AG09309 (cell line): Measurements from ENCODE around the gene ARL15.

Experiments used
- DNase-seq: peaks from one replicate; pipeline ENCODE4 v3.0.0-alpha.2; 2010; ENCODE audit warnings: low read depth
- H3K4me3 ChIP-seq: 2 replicates; pipeline ENCODE4 v1.5.1; 2011; ENCODE audit warnings: mild to moderate bottlenecking, low read depth, low read length, moderate library complexity; ENCODE audit not compliant: control insufficient read depth
- TF ChIP-seq, protein P1 (sequence below): IDR thresholded peaks from 2 replicates; pipeline ENCODE4 v1.5.1; 2011; ENCODE audit warnings: mild to moderate bottlenecking, low read depth, low read length, inconsistent platforms; ENCODE audit not compliant: insufficient read depth, control insufficient read depth; ENCODE audit errors: missing control alignments

Gene ARL15

DNA sequence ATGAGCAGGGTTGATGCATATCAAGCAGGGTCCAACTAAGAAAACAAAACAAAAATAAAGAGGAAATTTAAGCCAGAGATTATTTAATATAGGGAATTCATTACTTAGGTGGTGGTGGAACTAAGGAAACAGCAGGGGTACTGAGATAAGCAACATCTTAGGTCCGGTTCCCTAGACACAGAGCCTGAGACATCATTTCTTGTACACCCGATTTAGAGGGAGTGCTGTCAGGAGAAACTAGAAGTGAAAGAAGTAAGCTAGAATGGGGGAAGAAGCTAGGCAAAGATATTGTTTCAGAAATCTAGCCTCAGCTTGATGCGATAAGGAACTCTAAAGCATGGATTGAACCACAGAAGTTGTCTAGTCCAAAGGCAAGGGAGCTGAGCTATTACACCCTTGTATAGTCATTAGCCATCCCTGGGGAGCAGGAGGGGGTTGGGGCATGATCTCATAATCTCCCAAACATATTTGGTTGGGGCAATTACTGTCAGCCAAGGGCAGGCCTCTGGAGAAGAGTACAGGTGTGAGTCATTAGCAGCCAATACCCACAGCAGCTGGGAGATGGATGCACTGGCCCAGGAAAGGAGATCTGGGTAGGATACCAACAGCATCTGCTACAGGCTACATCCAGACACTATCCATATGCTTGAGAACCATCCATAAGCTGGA lies 194.5 kb downstream of the ARL15 start:
- DNase-seq = no peak
- no peak overlapping the region for H3K4me3 ChIP-seq
- TF ChIP-seq, protein P1, sequence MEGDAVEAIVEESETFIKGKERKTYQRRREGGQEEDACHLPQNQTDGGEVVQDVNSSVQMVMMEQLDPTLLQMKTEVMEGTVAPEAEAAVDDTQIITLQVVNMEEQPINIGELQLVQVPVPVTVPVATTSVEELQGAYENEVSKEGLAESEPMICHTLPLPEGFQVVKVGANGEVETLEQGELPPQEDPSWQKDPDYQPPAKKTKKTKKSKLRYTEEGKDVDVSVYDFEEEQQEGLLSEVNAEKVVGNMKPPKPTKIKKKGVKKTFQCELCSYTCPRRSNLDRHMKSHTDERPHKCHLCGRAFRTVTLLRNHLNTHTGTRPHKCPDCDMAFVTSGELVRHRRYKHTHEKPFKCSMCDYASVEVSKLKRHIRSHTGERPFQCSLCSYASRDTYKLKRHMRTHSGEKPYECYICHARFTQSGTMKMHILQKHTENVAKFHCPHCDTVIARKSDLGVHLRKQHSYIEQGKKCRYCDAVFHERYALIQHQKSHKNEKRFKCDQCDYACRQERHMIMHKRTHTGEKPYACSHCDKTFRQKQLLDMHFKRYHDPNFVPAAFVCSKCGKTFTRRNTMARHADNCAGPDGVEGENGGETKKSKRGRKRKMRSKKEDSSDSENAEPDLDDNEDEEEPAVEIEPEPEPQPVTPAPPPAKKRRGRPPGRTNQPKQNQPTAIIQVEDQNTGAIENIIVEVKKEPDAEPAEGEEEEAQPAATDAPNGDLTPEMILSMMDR = no peak

DNA sequence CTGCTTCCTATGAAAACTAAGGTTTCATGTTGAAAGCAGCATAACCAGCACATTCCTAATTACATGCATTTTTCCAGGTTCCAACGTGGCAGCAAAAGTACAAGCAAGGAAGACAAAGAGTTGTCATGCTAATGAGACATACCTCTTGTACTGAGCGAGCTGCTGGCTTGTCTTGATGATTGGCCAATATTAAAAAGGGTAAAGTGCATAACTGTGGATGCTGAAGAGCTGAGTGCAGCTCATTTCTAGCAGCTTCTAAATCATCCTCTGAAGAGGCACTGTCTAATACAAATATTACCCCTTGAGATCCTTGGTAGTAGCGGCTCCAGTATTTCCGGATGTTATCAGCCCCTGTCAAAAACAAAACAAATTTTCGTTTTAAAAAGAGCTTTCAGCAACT lies 197.3 kb downstream of the ARL15 start:
- H3K4me3 ChIP-seq = no peak overlapping the region
- TF ChIP-seq, protein P1 = no peak
- DNase-seq = no peak

DNA sequence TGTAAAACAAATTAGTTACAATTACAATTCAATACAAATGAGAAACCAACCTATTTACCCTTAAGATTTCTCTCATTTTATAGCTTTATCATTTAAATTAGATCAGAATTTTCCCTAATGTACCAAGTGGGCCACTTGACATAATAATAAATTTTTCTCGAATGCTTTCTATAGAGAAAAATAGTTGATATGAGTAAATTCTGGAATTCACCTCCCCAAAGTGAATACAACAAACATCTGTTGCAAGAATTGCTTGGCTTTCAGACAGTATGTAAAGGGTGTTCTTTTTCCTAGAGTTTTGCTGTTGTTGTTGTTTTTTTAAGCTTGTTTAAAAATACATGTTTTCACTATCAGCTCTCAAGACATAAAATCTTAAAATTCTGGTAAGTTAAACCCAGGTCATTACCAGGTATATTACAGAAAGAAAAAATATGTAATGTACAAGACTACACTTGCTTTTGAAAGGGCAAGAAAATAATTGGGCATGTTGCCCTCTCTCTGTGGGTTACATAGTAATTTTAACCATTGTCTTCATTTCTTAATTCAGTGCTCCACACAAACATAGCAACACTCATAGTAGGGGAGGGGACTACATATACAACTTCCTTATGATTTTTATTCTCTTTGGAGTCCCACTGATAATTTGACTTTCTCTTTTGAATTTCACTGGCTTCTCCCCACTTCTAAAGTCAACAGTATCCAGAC lies 200.6 kb downstream of the ARL15 start:
- TF ChIP-seq, protein P1 = no peak
- no peak overlapping the region for H3K4me3 ChIP-seq
- no peak for DNase-seq

DNA sequence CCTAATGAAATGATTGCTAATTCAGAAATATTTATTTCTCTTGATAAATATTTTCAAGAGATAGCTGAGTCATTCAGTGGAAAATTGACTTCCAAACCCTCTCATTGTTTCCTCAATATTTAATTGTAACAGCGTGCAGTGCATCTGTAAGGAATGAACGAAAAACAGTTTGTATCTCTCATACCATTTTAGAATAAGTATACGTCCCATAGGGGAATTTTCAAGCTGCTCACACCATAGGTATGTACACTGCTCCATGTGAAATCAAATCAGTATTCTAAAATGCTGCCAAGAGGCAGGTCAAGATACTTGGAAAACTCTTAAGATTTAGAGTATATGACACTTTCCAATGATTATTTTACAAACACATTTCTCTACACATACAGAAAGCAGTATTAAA lies 202.2 kb downstream of the ARL15 start:
- DNase-seq = no peak
- H3K4me3 ChIP-seq = no peak overlapping the region
- TF ChIP-seq, protein P1 = no peak

DNA sequence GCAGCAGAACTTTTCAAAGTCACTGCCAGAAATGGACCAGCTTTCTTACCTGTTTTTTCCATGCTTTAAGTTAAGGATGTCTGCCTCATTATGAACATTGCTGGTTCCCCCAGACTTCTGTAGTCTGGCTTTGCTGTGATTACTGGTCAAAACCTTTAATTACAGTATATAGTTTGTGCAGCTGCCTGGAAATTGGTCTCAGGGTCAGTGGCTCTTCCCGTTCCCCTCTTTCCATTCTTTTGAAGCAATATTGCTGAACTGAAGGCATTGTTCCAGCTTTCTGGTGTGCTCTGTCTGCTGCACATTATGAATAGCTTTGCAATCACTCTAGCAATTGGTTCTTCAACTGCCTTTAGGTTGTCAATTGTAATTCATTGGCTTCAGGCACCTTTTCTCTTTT lies 206.5 kb downstream of the ARL15 start:
- DNase-seq = no peak
- no peak overlapping the region for H3K4me3 ChIP-seq
- TF ChIP-seq, protein P1 = no peak

DNA sequence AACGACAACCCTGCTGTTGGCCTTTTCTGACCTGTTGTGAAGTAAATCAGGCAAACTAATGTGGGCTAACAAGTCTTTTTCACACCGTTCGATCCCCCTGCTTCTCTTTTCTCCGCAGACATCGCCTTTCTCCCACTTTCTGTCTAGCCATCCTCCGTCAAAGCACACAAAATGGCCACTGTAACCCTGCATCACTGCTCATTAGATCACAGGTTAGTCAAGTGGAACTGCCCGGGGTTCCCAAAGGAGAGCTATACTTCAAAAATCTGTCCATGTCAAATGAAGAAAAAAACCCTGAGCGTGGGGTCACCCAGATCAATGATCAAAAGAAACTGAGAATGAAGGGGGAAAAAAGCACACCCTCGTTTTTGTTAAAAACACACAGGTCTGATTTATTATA lies 212.1 kb downstream of the ARL15 start:
- TF ChIP-seq, protein P1 = no peak
- no peak overlapping the region for H3K4me3 ChIP-seq
- no peak for DNase-seq
